ENCODE data around the gene HSD11B1L.
"Not testable (repeated sequence)": the region's sequence is repeated elsewhere in the genome, so short reads cannot be mapped to it uniquely, and the experiment has no call there.

Gene HSD11B1L

GRCh38 chr19:5703819-5704818 is 23.3 kb downstream of the HSD11B1L start:
- no peak for DNase-seq

GRCh38 chr19:5705552-5705951 is 24.7 kb downstream of the HSD11B1L start:
- no peak for DNase-seq

GRCh38 chr19:5706876-5707573 is 26.2 kb downstream of the HSD11B1L start:
- no peak for DNase-seq

DNA sequence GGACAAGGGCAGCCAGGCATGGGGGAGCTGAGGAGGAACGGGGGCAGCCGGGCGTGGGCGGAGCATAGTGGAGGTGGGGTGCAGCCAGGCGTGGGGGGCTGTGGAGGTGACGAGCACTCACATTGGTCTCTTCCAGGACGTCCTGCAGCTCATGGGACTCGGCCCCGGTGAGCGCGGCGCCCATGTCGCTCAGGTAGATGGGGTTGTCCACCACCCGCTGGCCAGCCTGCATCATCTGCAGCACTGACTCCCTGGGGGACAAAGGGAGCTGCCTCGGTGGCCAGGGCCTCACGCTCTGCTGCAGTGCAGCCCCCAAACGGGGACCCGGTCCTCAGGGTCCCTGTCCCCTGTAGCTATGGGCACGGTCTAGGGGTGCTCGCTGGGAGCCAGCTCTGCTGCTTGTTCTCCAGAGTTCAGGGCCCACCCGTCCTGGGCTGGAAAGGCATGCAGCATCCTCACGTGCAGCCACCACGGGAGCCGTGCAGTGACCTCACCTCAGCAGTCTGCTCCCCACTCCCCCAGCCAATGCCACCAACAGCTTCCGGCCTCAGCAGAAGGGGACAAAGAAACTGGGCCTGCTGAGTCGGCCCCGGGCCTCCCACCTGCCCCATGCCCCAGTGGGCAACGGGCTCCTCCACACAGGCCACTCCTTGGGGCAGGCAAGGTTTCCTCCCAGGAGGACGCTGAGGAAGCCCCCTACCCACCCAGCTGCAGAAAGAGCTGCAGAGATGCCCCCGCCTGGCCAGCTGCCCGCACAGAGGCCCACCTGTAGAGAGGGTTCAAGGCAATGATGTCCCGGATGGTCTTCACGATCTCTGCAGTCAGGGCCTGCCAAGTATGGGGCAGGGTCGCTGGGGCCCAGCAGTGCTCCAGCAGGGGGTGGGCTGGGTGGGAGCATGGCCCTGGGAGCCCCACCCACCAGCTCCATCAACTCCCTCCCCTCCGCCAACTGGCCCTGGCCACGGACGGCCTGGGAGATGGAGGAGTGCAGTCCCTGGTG is 27.0 kb downstream of the HSD11B1L start:
- DNase-seq = no peak

DNA sequence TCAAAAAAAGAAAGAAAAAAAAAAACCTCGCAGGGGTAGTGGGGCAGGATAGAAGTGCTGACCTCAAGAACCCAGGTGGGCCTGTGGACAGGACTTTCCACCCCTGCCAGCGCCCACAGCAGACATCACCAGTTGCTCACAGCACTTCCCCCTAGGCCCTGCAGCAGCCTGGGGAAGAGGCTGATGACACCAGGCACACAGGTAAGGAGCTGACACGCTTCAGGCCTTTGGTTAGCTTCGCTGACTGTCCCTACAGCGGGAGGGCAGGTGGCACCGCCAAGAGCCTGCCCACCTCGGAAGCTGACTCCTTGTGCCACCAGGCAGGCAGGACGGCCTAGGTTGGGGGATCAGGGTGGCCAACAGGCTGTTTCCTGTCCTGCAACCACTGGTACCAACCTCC is 30.2 kb downstream of the HSD11B1L start:
- DNase-seq = no peak

GRCh38 chr19:5711713-5712161 is 30.9 kb downstream of the HSD11B1L start:
- DNase-seq = no peak

GRCh38 chr19:5713228-5713627 is 32.4 kb downstream of the HSD11B1L start:
- no peak for DNase-seq

DNA sequence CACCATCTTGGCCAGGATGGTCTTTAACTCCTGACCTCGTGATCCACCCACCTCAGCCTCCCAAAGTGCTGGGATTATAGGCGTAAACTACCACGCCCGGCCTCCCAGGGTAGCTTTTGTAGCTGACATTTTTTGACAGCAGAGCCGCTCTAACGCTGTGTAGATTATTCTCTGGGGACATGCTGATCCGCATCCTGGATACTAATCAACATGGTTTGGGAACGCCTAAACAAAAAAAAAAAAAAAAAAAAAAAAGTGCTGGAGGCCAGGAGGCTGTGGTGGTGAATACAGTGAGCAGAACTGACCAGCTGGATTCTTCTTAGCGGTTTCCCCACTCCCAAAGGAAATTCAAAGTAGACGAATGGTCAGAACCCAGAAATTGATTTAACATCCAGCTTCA is 34.0 kb downstream of the HSD11B1L start:
- DNase-seq = no peak

DNA sequence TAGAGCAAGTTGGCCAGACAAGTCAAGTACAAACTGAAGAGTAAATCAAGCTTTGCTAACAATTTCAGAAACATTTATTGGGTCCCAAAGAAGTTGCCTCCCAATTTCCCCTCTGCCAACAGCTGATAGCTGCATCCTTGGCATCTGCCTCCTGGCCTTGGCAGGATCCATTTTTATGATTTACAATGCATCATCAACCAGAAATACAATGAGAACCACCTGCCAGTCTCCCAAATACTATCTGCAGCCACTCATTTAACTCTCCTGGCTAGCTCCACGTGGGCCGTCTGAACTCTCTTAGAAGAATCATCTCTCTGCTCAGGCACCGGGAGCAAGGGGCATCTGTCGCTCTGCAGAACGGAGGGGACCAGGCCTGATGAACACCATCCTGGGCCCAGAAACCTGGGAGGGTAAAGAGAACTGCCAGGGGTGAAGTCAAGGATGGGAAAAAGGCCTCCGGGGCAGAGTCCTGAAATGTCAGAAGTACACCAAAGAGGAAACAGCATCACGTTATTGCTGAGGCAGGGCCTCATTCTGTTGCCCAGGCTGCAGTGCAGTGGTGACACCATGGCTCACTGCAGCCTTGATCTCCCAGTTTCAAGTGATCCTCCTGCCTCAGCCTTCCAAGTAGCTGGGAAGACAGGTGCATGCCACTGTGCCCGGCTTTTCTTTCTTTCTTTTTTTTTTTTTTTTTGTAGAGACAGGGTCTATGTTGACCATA is 36.5 kb downstream of the HSD11B1L start:
- no peak for DNase-seq

DNA sequence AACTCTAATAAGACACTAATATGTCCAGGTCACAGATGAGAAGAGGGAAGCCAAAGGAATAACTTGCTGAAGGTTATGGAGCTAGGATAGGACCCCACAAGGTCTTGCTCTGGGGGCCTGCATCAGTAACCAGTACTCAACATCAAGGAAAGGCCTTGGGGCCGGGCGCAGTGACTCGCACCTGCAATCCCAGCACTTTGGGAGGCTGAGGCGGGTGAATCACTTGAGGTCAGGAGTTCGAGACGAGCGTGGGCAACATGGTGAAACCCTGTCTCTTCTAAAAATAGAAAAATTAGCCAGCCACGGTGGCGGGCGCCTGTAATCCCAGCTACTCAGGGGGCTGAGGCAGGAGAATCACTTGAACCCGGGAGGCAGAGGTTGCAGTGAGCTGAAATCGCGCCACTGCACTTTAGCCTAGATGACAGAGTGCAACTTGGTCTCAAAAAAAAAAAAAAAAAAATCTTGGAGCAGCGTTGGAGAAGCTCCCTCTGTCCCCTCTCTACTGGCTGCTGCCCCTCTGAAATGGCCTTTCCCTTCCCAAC is 37.3 kb downstream of the HSD11B1L start:
- DNase-seq = no peak

- DNase-seq = peak; percentile 79
Measured at GRCh38 chr19:5718579-5719273, 37.9 kb downstream of the HSD11B1L start.

DNA sequence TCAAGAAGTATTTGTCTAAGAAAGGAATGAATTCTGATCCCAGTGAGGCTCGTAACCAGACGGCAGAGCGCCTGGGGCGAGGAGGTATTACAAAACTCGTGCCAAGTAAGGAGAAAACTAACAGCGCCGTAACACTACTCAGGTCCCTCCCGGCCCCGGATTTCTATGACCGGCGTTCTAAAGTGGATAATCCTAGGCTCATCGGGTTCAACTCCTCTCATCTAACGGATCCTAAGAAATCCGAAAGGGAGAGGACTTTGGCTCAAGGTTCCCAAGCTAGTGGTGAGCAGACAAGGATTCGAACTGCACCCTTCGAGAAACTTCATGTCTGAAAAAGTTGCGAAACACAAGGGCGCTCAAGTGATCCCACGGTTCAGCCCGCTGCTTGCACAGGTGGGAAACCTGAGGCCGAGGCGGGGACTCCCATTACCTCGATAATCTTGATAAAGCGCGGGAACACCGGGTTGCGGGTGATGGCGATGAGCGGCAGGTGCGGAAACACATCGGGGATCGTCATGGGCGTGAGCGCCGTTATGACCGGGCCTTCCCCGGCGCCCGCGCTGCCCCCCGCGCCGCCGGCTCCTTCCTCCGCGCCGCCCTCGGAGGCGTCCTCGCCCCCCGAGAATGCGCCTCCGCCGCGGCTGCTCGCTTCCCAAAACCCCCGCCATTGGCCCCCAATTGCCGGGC is 38.6 kb downstream of the HSD11B1L start:
- peak; percentile 49 for DNase-seq

DNA sequence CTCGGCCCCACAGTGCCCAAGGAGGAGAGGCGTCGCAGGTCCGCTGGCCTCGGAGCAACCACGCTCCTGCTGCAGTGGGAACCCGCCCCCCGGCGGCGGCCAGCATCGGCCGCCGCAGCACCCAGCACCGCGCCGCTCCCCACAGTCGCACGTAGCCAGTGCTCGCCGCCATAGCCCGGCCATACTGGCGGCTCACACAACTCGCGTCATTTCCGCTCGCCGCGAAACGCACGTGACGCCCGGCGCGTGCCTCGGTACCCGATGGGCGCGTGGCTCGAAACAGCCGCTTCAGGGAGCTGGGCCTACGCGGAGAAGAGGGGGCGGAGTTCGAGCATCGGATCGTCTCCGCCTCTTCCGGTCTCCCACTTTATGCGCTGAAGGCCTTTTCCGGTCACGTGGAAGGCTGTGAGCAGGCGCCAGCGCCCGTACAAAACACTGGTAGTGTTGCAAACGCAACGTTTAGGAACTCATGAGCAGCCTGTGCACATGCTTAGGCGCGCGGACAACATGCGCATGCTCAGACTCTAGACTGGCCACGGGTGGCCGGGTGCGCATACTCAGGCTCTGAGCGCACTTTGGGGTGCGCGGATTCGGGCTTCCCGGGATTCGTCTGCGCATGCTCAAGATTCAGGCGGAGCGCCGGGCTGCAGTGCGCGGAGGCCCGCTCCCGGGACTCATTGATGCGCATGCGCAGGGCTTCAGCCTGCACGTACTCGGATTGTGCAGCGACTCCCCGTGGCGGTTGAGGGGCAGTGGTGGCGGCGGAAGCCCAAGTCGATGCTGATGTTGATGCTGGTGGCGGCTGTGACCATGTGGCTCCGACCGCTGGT is 39.3 kb downstream of the HSD11B1L start, which contains the start of the genes CATSPERD and LONP1:
TSS of gene CATSPERD (plus strand) at position 677 of the 830 bp plus-strand sequence. CDS start at position 778, 101 bp downstream.
TSS of gene LONP1 (minus strand) at position 186 of the 830 bp plus-strand sequence. CDS start at position 172, 14 bp downstream.
- DNase-seq = peak; percentile 100

DNA sequence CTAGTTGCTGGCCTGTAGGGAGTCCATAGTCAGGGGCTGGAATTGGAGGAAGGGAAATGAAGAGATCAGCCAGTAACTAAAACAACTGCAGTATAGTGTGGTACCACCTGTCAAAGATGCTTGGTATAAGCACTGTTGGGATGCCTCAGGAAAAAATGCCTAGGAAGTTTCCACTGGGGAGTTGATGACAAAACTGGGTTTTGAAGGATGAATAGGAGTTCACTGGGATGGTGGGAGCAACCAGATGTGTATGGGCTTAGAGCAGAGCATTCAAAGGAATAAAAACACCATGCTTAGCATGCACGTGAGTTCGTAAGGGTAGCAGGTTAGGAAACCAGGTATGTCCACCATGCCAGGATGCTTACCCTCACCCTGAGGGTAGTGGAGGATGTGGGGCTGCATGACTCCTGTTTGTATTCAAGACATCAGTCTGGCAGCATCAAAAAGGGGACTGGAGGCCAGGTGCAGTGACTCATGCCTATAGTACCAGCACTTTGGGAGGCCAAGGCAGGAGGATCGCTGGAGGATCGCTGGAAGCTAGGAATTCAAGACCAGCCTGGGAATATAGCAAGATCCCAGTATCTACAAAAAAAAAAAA is 46.7 kb downstream of the HSD11B1L start:
- DNase-seq = no peak

DNA sequence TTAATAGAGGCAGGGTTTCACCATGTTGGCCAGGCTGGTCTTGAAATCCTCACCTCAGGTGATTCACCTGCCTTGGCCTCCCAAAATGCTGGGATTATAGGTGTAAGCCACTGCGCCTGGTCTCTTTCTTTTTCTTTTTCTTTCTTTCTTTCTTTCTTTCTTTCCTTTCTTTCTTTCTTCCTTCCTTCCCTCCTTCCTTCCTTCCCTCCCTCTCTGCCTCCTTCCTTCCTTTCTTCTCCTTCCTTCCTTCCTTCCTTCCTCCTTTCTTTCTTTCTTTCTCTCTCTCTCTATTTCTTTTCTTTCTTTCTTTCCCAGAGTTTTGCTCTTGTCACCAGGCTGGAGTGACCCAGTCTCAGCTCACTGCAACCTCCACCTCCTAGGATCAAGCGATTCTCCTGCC is 52.3 kb downstream of the HSD11B1L start:
- DNase-seq = not testable (repeated sequence)

All from hematopoietic multipotent progenitor cell treated with erythropoietin and hydrocortisone succinate and interleukin-3 and kit ligand, for 4 days (in vitro differentiated cells).